ENCODE measurements around the gene SDHA. TPM values are rescaled to one million over a fixed set of nuclear protein-coding genes. Genes with fewer than 3 reads are reported as not detected.
"Not testable (repeated sequence)": the region's sequence is repeated elsewhere in the genome, so short reads cannot be mapped to it uniquely, and the experiment has no call there.

Gene SDHA
- total and polyA plus RNA-seq, 2 of the 8 experiments (the other 6 are each of a cell fraction or from before 2014, with no cell fraction given): 59.7 to 87.3 TPM

- H3K4me3 ChIP-seq (ENCODE audit: extremely low read depth in 1 of 4, insufficient read depth in 2 of 4, low read depth in 3 of 4, low read length in 4 of 4); H4K91ac ChIP-seq (replicated peaks; ENCODE audit: insufficient read length, low read length); H2BK15ac ChIP-seq (ENCODE audit: low read length); H3K9ac ChIP-seq (replicated peaks in 1 of 4; ENCODE audit: extremely low read depth in 1 of 4, low read depth in 3 of 4, low read length in 3 of 4); H4K20me1 ChIP-seq (replicated peaks in 1 of 2; ENCODE audit: control insufficient read depth in 1 of 2, insufficient read depth in 2 of 2, low read length in 2 of 2); H2BK12ac ChIP-seq (ENCODE audit: low read depth, low read length); H3K9me3 ChIP-seq (ENCODE audit: insufficient read depth in 2 of 2, low read depth in 1 of 2, low read length in 1 of 2); FAIRE-seq; H3K4me1 ChIP-seq (replicated peaks in 1 of 4; ENCODE audit: control insufficient read depth in 3 of 4, insufficient read depth in 4 of 4, low read length in 3 of 4); H3K4me2 ChIP-seq (ENCODE audit: insufficient read depth in 1 of 2, low read depth in 2 of 2, low read length in 2 of 2); H3K79me2 ChIP-seq (ENCODE audit: control insufficient read depth in 1 of 2, insufficient read depth in 2 of 2, low read length in 2 of 2); H3K23me2 ChIP-seq (ENCODE audit: low read depth, low read length); H4K5ac ChIP-seq (ENCODE audit: insufficient read length, low read depth, low read length); H2AFZ ChIP-seq (ENCODE audit: low read length); DNase-seq (ENCODE audit: low read depth in 1 of 2, low spot score in 2 of 2); H2BK5ac ChIP-seq (ENCODE audit: low read depth, low read length); H3K56ac ChIP-seq (replicated peaks; ENCODE audit: insufficient read length, low read depth, low read length); CTCF ChIA-PET (ENCODE audit: partially characterized antibody); H3K23ac ChIP-seq (ENCODE audit: insufficient read length); H3K79me1 ChIP-seq (ENCODE audit: low read depth, low read length); H4K8ac ChIP-seq (ENCODE audit: extremely low read depth, insufficient read depth, low read length); H3K4ac ChIP-seq (replicated peaks; ENCODE audit: insufficient read length, low read depth, low read length); H3K18ac ChIP-seq (ENCODE audit: extremely low read depth, low read length); H2AK5ac ChIP-seq (ENCODE audit: low read depth, low read length); H2BK20ac ChIP-seq (ENCODE audit: low read length); H3K27ac ChIP-seq (ENCODE audit: low read depth, low read length); H3K27me3 ChIP-seq (replicated peaks in 1 of 4; ENCODE audit: control insufficient read depth in 3 of 4, extremely low read depth in 1 of 4, insufficient read depth in 3 of 4, low read length in 3 of 4); H3K14ac ChIP-seq (ENCODE audit: insufficient read length); H2BK120ac ChIP-seq (replicated peaks; ENCODE audit: low read depth, low read length): not testable (repeated sequence)
- H3K36me3 ChIP-seq (ENCODE audit: control insufficient read depth in 2 of 4, insufficient read depth in 4 of 4, low read length in 3 of 4): peaks cover 2 to 44% (median 24%) of the 10 kb centered on the region in 4 experiments; a peak in 7 of 8 replicates
- 89% methylated on average over 9 of the region's 9 CpGs; no CpG with 5 or more reads in 1 of the 2 experiments for WGBS, 2 experiments (ENCODE audit: extremely low coverage in 1 of 2, insufficient coverage in 1 of 2, insufficient read length in 1 of 2, insufficient replicate concordance in 2 of 2, low coverage in 1 of 2, low lambda C conversion rate in 2 of 2, missing lambda C conversion rate in 1 of 2)
- POLR2A ChIA-PET (ENCODE audit: partially characterized antibody): interaction anchor here (0.6 kb wide), 1 partner anchor 31 kb away, joined by 5 read pairs; no protein-coding TSS in a partner anchor
Observed at GRCh38 chr5:250396-250795, 32.3 kb downstream of the SDHA start.

- H3K4me2 ChIP-seq (ENCODE audit: insufficient read depth in 1 of 2, low read depth in 2 of 2, low read length in 2 of 2); H3K4ac ChIP-seq (replicated peaks; ENCODE audit: insufficient read length, low read depth, low read length); H3K79me1 ChIP-seq (ENCODE audit: low read depth, low read length); H4K91ac ChIP-seq (replicated peaks; ENCODE audit: insufficient read length, low read length); H4K8ac ChIP-seq (ENCODE audit: extremely low read depth, insufficient read depth, low read length); H3K23me2 ChIP-seq (ENCODE audit: low read depth, low read length); H3K14ac ChIP-seq (ENCODE audit: insufficient read length); H3K9me3 ChIP-seq (ENCODE audit: insufficient read depth in 2 of 2, low read depth in 1 of 2, low read length in 1 of 2); H3K18ac ChIP-seq (ENCODE audit: extremely low read depth, low read length); H2AFZ ChIP-seq (ENCODE audit: low read length); H2BK5ac ChIP-seq (ENCODE audit: low read depth, low read length); H2BK20ac ChIP-seq (ENCODE audit: low read length); H2BK15ac ChIP-seq (ENCODE audit: low read length); H3K23ac ChIP-seq (ENCODE audit: insufficient read length); DNase-seq (ENCODE audit: low read depth in 1 of 2, low spot score in 2 of 2); H3K27ac ChIP-seq (ENCODE audit: low read depth, low read length); H2BK120ac ChIP-seq (replicated peaks; ENCODE audit: low read depth, low read length); H2BK12ac ChIP-seq (ENCODE audit: low read depth, low read length); CTCF ChIA-PET (ENCODE audit: partially characterized antibody); FAIRE-seq; H3K27me3 ChIP-seq (replicated peaks in 1 of 4; ENCODE audit: control insufficient read depth in 3 of 4, extremely low read depth in 1 of 4, insufficient read depth in 3 of 4, low read length in 3 of 4); H2AK5ac ChIP-seq (ENCODE audit: low read depth, low read length); H4K5ac ChIP-seq (ENCODE audit: insufficient read length, low read depth, low read length); H3K56ac ChIP-seq (replicated peaks; ENCODE audit: insufficient read length, low read depth, low read length); H3K4me3 ChIP-seq (ENCODE audit: extremely low read depth in 1 of 4, insufficient read depth in 2 of 4, low read depth in 3 of 4, low read length in 4 of 4); H3K9ac ChIP-seq (replicated peaks in 1 of 4; ENCODE audit: extremely low read depth in 1 of 4, low read depth in 3 of 4, low read length in 3 of 4); H3K79me2 ChIP-seq (ENCODE audit: control insufficient read depth in 1 of 2, insufficient read depth in 2 of 2, low read length in 2 of 2); H3K4me1 ChIP-seq (replicated peaks in 1 of 4; ENCODE audit: control insufficient read depth in 3 of 4, insufficient read depth in 4 of 4, low read length in 3 of 4); H4K20me1 ChIP-seq (replicated peaks in 1 of 2; ENCODE audit: control insufficient read depth in 1 of 2, insufficient read depth in 2 of 2, low read length in 2 of 2): not testable (repeated sequence)
- H3K36me3 ChIP-seq (ENCODE audit: control insufficient read depth in 2 of 4, insufficient read depth in 4 of 4, low read length in 3 of 4): peaks cover 2 to 43% (median 25%) of the 10 kb centered on the region in 4 experiments; a peak in 7 of 8 replicates
- POLR2A ChIA-PET (ENCODE audit: partially characterized antibody): interaction anchor here (0.6 kb wide), 1 partner anchor 31 kb away, joined by 5 read pairs; no protein-coding TSS in a partner anchor
- 95% methylated on average over 8 of the region's 12 CpGs; no CpG with 5 or more reads in 1 of the 2 experiments for WGBS, 2 experiments (ENCODE audit: extremely low coverage in 1 of 2, insufficient coverage in 1 of 2, insufficient read length in 1 of 2, insufficient replicate concordance in 2 of 2, low coverage in 1 of 2, low lambda C conversion rate in 2 of 2, missing lambda C conversion rate in 1 of 2)
Observed at GRCh38 chr5:251016-251415, 32.9 kb downstream of the SDHA start.
